ENCODE results near the gene RELL1. TPM values are rescaled to one million over a fixed set of nuclear protein-coding genes. Genes with fewer than 3 reads are reported as not detected.

RELL1 gene
- total RNA-seq, 1 donor from 2014 or later, result 45.8 TPM

DNA sequence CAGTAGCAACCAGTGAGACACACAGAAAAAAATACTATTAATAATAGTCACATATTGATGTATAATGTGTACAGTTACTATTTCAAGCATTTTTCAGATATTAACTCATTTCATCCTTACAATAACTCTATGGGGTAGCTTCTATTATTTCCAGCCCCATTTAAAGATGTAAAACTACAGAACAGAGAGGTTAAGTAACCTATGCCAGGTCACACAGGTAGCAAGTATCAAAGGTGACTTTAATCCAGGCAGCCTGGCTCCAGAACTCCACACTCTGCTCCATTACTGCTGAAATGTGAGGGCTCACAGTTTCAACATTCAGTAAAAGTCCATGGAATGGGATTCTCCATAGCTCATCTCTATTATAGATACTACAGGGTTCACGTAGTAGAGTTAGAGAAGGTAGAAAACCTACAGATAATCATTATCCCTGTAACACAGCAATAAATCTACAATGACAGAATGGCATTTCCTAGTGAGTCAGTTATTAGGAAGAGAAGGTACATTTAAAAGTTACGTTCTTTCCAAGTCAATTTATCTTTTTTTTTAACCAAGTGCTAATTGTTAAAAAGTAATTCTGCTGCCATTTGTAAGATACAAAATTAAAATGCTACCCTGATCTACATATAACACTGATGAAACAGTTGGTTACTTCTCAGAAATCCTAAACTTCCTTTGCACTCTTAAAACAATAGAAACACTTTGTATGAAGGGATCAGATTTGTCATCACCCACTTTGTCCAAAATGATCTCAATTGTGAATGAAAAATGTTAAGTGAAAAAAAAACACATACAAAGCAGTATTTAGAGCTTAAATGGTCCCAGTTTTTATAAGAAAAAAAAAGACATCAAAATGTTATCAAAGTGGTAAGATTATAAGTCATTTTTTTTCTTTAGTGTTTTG is 18.7 kb downstream of the RELL1 start:
- TF ChIP-seq, protein P1, sequence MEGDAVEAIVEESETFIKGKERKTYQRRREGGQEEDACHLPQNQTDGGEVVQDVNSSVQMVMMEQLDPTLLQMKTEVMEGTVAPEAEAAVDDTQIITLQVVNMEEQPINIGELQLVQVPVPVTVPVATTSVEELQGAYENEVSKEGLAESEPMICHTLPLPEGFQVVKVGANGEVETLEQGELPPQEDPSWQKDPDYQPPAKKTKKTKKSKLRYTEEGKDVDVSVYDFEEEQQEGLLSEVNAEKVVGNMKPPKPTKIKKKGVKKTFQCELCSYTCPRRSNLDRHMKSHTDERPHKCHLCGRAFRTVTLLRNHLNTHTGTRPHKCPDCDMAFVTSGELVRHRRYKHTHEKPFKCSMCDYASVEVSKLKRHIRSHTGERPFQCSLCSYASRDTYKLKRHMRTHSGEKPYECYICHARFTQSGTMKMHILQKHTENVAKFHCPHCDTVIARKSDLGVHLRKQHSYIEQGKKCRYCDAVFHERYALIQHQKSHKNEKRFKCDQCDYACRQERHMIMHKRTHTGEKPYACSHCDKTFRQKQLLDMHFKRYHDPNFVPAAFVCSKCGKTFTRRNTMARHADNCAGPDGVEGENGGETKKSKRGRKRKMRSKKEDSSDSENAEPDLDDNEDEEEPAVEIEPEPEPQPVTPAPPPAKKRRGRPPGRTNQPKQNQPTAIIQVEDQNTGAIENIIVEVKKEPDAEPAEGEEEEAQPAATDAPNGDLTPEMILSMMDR (conservative IDR thresholded peaks at IDR 0.05; ENCODE audit: low read depth, low read length), result no peak
- DNase-seq (ENCODE audit: low read depth), result no peak
- no peak overlapping the region for H3K4me3 ChIP-seq (ENCODE audit: low read depth, low read length)

DNA sequence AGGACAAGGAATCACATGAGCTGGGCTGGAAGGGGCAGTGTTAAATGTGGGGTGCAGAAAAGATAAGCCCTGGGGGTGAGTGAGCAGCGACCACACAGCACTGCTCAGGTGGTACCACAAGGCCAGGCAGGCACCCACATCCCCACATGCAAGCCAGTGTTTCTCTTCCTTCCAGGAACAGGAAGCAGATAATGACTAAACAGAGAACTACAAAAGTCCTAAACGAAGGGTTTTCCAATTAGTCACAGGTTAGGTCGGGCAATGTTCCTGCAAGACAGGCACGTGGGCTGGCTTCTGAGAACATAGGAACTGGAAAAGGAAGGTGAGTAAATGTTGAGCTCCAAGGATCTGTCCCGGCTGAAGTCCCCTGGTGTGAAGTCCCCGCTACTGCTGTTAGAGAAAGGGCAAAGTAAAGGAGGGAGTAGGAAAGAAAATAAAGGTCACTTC is 19.5 kb downstream of the RELL1 start:
- H3K4me3 ChIP-seq (ENCODE audit: low read depth, low read length), result no peak overlapping the region
- TF ChIP-seq, protein P1 (conservative IDR thresholded peaks at IDR 0.05; ENCODE audit: low read depth, low read length), result peak; percentile 59
- DNase-seq (ENCODE audit: low read depth), result peak; percentile 97

DNA sequence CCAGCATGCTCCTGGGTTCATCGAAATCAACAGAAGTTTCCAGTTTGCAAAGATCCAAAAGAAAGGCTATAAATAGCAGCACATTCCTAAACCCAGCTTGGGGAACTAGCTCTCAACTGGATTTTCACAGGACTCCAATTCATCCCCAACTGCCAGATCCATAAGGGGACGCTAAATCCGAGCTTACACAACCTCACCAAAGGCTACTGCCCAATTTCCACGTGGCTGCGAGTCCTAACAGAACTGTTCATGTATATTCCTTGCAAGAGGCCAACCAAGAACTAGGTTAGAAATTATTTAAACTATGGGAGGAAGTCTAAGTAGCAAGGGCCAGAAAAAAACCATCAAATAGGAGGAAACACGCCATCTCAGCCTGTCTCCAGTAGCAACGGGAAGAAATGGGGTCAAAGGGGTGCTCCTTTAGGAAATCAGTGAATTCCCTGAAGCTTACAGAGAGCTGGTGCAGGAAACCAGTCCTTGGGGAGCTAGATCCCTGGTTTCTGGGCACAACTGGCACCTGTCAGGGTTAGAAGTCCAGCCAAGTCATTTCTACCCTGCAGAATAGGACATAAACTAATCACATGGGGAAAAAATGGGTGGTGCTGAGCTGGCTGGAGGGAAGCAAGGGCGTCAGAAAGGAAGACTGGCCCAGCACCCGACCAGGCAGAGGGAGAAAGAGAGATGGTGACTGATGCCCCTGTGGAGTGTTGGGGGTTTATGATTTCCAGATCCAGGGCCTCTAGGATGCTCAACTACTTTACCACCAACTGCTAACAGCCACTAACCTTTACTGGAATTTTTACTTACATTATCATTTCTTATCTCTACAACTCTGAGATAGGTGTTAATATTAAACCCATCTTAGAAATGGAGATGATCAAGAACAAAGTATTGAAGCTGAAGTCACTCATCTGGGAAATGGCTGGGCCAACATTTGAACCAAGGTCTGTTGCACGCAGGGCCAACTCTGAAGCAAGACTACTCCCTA is 20.5 kb downstream of the RELL1 start:
- DNase-seq (ENCODE audit: low read depth), result no peak
- no peak overlapping the region for H3K4me3 ChIP-seq (ENCODE audit: low read depth, low read length)
- TF ChIP-seq, protein P1 (conservative IDR thresholded peaks at IDR 0.05; ENCODE audit: low read depth, low read length), result no peak

- no peak for DNase-seq (ENCODE audit: low read depth)
- H3K4me3 ChIP-seq (ENCODE audit: low read depth, low read length), result no peak overlapping the region
- TF ChIP-seq, protein P1 (conservative IDR thresholded peaks at IDR 0.05; ENCODE audit: low read depth, low read length), result no peak
Observed at GRCh38 chr4:37664696-37665095, 21.5 kb downstream of the RELL1 start.

DNA sequence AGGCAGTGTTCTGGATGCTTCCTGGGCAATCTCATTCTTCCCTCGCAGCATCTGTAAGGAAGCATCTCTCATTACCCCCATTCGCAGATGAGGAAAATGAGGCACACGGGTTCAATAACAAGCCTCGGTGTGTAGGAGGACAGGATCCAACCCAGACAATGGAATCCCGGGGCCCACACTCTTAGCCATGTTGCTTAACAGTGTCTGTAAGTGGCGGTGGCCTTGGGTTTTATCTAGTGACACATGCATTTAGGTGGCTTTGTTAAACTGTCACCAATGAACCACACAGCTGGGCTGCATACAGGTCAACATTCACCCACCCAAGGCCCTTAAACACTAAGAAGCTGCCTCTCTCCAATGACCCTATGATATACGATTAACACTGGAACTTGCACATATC is 22.6 kb downstream of the RELL1 start:
- TF ChIP-seq, protein P1 (conservative IDR thresholded peaks at IDR 0.05; ENCODE audit: low read depth, low read length), result no peak
- no peak overlapping the region for H3K4me3 ChIP-seq (ENCODE audit: low read depth, low read length)
- no peak for DNase-seq (ENCODE audit: low read depth)

DNA sequence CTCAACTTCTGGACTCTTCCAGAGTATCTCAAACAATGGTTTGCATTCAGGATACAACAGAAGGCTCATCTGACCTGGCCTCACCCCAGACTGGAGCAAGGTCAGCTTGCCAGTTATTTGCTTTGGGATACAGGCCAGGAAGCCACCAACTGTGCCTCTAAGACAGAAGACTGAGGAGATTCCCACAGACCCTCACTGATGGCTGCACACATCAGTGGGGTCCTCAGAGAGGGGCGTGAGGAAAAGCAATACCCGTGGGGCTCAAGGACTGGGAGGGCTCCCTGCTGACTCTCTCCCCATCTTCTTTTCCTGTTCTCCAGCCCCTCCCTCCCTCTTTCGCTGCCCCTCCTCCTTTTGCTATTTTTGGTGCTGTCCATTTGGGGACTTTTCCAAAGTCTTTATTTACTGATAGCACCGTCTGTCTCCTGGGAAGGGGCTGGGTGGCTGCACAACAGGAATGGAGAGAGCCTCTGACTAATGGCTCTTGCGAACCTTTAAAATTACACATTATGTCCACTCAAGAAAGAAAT is 23.2 kb downstream of the RELL1 start:
- TF ChIP-seq, protein P1 (conservative IDR thresholded peaks at IDR 0.05; ENCODE audit: low read depth, low read length), result no peak
- DNase-seq (ENCODE audit: low read depth), result peak; percentile 84
- H3K4me3 ChIP-seq (ENCODE audit: low read depth, low read length), result peak overlapping the region; percentile 28
